Measurements from ENCODE around the gene MAN2A1.

DNA sequence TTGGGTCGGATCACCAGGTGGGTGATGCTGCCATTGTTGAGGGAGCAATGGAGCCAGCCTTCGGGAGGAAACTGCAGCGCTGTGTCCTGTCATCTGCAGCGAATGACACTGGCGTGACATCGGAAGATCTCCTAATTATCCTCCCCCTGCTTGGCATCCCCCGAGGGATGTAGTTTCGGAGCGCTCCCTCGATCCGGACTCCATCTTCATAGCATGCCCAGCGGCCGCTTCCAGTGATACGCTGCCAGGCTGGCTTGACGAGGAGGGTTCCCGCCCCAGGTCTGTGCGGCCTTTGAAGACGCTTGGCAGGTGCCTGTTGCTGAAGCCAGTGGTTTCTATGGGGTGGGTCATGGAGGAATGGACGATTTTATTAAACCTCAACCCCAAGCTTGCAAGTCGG lies 194.9 kb downstream of the MAN2A1 start:
- TF ChIP-seq TAF1 (IDR thresholded peaks at IDR 0.05; ENCODE audit: low read depth) (no peak), MAX (IDR thresholded peaks at IDR 0.05) (no peak), REST (IDR thresholded peaks at IDR 0.05; ENCODE audit: low read depth) (no peak), EP300 (IDR thresholded peaks at IDR 0.05; ENCODE audit: borderline replicate concordance) (no peak), ZBTB7A (IDR thresholded peaks at IDR 0.05; ENCODE audit: low read depth) (no peak), FOXM1 (IDR thresholded peaks at IDR 0.05; ENCODE audit: borderline replicate concordance, low read depth) (no peak), NFIC (IDR thresholded peaks at IDR 0.05) (no peak), CEBPB (IDR thresholded peaks at IDR 0.05) (no peak), RAD21 (IDR thresholded peaks at IDR 0.05; ENCODE audit: low read depth) (no peak)
- TF ChIP-seq, protein P1, sequence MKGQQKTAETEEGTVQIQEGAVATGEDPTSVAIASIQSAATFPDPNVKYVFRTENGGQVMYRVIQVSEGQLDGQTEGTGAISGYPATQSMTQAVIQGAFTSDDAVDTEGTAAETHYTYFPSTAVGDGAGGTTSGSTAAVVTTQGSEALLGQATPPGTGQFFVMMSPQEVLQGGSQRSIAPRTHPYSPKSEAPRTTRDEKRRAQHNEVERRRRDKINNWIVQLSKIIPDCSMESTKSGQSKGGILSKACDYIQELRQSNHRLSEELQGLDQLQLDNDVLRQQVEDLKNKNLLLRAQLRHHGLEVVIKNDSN (IDR thresholded peaks at IDR 0.05) = no peak
